Astrocyte (in vitro differentiated cells and primary cell): ENCODE measurements around the gene UBR4.

Experiments used
- EZH2 ChIP-seq: IDR thresholded peaks from 2 replicates; pipeline ENCODE4 v1.6.1; 2012; ENCODE audit warnings: mild to moderate bottlenecking, low read length, inconsistent platforms; ENCODE audit not compliant: insufficient read depth
- TF ChIP-seq, protein P1 (sequence below): IDR thresholded peaks from 2 replicates; pipeline ENCODE4 v1.5.1; 2011; ENCODE audit warnings: low read depth, mild to moderate bottlenecking, inconsistent platforms, low read length, moderate library complexity; ENCODE audit not compliant: insufficient read depth

GRCh38 chr1:19232524-19232846 is 22.4 kb upstream of the UBR4 start:
- TF ChIP-seq, protein P1, sequence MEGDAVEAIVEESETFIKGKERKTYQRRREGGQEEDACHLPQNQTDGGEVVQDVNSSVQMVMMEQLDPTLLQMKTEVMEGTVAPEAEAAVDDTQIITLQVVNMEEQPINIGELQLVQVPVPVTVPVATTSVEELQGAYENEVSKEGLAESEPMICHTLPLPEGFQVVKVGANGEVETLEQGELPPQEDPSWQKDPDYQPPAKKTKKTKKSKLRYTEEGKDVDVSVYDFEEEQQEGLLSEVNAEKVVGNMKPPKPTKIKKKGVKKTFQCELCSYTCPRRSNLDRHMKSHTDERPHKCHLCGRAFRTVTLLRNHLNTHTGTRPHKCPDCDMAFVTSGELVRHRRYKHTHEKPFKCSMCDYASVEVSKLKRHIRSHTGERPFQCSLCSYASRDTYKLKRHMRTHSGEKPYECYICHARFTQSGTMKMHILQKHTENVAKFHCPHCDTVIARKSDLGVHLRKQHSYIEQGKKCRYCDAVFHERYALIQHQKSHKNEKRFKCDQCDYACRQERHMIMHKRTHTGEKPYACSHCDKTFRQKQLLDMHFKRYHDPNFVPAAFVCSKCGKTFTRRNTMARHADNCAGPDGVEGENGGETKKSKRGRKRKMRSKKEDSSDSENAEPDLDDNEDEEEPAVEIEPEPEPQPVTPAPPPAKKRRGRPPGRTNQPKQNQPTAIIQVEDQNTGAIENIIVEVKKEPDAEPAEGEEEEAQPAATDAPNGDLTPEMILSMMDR, result no peak
- TF ChIP-seq EZH2, result no peak
